AG09319 (cell line): ENCODE results near the gene SCARB1.

Experiments used
- DNase-seq: peaks from one replicate; pipeline ENCODE4 v3.0.0-alpha.2; 2010; ENCODE audit warnings: low read depth; ENCODE audit errors: extremely low read depth
- TF ChIP-seq, protein P1 (sequence below): IDR thresholded peaks from 2 replicates; pipeline ENCODE4 v1.5.1; 2011; ENCODE audit warnings: low read depth, mild to moderate bottlenecking, inconsistent platforms, low read length, moderate library complexity

Gene SCARB1

DNA sequence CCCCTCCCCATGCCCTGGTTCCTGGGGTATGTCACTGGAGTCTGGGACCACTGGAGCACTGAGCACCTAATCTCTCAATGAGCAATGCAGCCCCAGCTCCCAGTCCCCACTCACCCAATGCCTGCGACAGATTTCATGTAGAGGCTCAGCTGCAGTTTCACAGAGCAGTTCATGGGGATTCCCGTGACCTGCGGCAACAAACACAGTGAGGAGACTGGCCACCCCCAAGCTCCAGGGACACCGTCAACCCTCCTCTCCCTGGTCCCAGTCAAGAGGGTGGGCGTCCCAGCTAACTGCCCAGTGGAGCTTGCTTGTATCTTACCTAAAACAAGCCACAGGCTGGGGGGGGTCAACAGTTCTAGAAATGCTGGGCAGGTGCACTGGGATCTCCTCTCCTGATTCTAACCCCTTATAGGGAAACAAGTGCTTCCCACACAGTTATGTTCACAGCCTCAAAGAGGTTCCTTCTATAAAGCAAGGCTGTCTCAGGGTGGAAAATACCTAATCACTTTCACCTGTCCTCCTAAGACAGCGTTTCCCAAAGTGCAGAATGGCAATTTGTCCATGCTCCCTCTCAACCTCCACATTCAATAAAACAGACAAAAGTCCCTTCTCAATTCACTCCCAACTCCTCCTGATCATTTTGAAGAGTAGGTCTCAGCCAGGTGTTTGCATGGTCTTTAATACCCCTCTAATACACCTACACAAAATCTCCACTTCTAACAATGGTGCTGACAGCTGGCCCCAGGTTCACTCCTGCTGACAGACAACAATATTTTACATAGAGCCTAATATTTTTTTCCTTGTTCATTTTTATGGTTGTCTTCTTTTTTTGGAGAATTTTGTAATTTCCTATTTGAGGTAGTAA, 68.3 kb downstream of the SCARB1 start:
- TF ChIP-seq, protein P1, sequence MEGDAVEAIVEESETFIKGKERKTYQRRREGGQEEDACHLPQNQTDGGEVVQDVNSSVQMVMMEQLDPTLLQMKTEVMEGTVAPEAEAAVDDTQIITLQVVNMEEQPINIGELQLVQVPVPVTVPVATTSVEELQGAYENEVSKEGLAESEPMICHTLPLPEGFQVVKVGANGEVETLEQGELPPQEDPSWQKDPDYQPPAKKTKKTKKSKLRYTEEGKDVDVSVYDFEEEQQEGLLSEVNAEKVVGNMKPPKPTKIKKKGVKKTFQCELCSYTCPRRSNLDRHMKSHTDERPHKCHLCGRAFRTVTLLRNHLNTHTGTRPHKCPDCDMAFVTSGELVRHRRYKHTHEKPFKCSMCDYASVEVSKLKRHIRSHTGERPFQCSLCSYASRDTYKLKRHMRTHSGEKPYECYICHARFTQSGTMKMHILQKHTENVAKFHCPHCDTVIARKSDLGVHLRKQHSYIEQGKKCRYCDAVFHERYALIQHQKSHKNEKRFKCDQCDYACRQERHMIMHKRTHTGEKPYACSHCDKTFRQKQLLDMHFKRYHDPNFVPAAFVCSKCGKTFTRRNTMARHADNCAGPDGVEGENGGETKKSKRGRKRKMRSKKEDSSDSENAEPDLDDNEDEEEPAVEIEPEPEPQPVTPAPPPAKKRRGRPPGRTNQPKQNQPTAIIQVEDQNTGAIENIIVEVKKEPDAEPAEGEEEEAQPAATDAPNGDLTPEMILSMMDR = no peak

DNA sequence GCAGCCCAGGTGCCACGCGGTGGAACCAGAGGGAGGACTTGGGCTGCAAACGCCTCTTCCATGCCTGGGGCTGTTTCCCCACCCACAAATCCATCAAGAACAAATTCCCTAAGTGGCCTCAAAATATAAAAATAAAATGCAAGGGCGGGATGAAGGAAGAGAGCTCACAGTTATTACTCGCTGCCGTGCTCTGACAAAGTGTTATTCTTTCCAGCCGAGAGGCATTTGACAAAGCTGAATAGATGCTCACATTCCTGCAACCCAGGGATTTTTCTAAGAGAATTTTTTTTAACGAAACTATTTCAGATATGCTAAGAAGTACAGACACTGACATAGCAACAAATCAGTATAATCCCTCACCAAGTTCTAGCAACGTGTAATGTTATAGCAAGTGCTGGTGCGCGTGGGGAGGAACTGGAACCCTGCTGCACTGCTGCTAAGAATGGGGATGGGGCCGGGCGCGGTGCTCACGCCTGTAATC, 70.7 kb downstream of the SCARB1 start:
- no peak for DNase-seq
- TF ChIP-seq, protein P1 = no peak

More for the DNA sequence above, 68.3 kb downstream of the SCARB1 start:
- no peak for DNase-seq

DNA sequence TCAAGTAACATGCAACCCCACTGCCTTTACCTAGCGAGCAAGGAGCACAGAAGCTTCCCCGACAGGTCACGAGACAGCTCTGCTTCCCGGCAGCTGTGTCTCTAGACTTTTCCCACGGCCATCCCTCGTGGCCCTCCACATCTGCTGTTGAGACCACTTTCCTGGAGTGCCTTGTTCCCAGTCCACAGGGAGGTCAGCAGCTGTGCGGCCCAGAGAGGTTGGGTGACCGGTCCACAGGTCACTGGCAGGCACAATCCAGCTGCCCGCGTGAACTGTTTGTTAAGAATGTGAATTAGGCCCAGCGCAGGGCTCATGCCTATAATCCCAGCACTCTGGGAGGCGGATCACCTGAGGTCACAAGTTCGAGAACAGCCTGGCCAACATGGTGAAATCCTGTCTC, 71.5 kb downstream of the SCARB1 start:
- no peak for DNase-seq
- TF ChIP-seq, protein P1 = no peak

DNA sequence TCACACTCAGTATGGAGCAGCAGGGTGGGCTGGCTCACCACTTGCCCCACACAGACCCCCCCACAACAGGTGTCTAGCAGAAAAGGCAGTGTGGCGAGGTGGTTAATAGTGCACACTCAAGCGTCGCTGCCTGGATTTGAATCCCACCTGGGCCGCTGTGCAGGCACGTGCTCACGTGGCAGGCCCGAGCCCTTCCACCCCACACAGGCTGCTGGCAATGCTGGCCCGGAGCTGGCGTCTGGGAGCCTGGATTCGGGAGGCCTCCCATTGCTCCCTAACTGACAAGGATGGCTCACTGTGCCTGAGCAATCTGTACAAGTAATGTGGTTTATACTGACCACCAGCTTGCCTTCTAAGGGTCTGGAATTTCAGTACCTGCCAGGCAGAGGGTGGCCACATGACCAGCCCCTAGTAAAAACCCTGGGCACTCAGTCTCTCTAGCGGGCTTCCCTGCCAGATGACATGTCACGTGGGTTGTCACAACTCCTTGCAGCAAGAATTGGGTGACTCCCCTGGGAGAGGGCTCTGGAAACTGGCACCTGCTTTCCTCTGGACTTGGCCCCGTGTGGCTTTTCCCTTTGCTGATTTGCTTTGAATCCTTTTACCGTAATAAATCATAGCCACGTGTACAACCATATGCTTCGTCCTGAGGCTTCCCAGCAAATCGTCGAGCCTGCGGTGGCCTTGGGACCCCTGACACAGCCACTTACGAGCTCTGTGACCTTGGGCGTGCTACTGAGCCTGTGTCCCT, 72.8 kb downstream of the SCARB1 start:
- TF ChIP-seq, protein P1 = no peak
- DNase-seq = no peak

- TF ChIP-seq, protein P1 = no peak
- no peak for DNase-seq
These were observed 74.6 kb downstream of the SCARB1 start for GRCh38 chr12:124788936-124789555.

- TF ChIP-seq, protein P1 = no peak
- peak; percentile 74 for DNase-seq
These were observed 77.4 kb downstream of the SCARB1 start for GRCh38 chr12:124786061-124786964.
